Thyroid gland (tissue), 4 donors: Measurements from ENCODE around the gene OR13J1.

Source experiments
- POLR2A ChIP-seq, 2 donors: fragments of 450-650 bp; IDR thresholded peaks; one replicate each; pipeline ENCODE4 v1.6.1; 2017; ENCODE audit warnings: antibody characterized with exemption in 2 of 2, mild to moderate bottlenecking in 2 of 2, moderate library complexity in 1 of 2
- TF ChIP-seq, protein P1 (sequence below), 6 experiments: fragments of 200-600 bp in 3 of 6; fragments of 450-650 bp in 3 of 6; sonication (generic) in 3 of 6; IDR thresholded peaks; one replicate each; pipeline ENCODE4 v1.5.1; 2016 to 2019; ENCODE audit warnings: antibody characterized with exemption in 6 of 6, mild to moderate bottlenecking in 2 of 6, inconsistent platforms in 1 of 6, moderate library complexity in 1 of 6

DNA sequence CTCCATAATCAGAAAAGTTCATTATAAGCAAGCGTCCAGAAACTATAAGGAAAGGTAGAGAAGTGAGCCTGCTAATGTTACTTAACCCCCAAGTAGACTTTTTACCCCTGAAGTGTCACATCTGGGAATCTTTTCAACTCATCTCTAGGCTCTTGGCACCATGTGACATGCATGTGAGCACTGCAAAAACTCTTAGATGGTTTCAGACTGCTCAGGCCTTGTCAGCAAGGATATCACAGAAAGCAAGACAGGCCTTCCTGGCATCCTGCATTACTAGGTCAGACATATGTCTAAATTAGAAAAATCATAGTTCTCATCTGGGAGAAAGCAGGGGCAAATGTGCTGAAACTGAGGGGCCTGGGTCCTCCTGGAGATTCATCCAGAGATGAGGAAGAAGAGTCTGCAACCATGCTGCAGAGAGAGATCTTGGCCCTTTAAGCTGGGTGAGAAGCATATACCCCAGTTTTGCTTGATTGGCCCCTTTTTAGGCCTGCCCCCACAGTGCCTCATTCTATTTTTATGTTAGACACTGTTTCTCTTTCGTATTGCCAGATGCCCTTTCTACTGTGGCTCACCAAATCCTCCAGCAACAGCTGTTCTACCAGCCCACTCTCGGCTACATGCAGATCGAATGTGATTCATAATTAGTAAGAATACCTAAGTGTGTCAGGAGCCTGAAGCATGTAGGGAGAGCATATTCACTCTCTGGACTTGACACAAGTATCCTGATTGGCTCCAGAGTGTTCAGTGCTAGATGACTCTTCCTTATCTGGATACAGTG is 22.2 kb downstream of the OR13J1 start:
- TF ChIP-seq, protein P1, sequence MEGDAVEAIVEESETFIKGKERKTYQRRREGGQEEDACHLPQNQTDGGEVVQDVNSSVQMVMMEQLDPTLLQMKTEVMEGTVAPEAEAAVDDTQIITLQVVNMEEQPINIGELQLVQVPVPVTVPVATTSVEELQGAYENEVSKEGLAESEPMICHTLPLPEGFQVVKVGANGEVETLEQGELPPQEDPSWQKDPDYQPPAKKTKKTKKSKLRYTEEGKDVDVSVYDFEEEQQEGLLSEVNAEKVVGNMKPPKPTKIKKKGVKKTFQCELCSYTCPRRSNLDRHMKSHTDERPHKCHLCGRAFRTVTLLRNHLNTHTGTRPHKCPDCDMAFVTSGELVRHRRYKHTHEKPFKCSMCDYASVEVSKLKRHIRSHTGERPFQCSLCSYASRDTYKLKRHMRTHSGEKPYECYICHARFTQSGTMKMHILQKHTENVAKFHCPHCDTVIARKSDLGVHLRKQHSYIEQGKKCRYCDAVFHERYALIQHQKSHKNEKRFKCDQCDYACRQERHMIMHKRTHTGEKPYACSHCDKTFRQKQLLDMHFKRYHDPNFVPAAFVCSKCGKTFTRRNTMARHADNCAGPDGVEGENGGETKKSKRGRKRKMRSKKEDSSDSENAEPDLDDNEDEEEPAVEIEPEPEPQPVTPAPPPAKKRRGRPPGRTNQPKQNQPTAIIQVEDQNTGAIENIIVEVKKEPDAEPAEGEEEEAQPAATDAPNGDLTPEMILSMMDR (IDR thresholded peaks at IDR 0.05), result no peak
- no peak for TF ChIP-seq POLR2A (IDR thresholded peaks at IDR 0.05)
